Epithelial cell of proximal tubule (primary cell): ENCODE results near the gene SKP1. TPM values are rescaled to one million over a fixed set of nuclear protein-coding genes. Genes with fewer than 3 reads are reported as not detected.

Experiments
- DNase-seq: peaks from one replicate; pipeline ENCODE4 v3.0.0-alpha.2; 2011; ENCODE audit warnings: low read depth
- H3K4me3 ChIP-seq: 2 replicates; pipeline ENCODE4 v1.5.1; 2011; ENCODE audit warnings: low read depth, mild to moderate bottlenecking, low read length
- total RNA-seq: library from RNA; depleted of rRNA; stranded (reverse); fragments of >200 nt; gene quantifications from 2 replicates; pipeline ENCODE4 v1.2.3, GENCODE V29; 2015
- TF ChIP-seq, protein P1 (sequence below): conservative IDR thresholded peaks from 2 replicates; pipeline ENCODE4 v1.5.1; 2012; ENCODE audit warnings: low read depth, mild to moderate bottlenecking, low read length

Gene SKP1
- total RNA-seq, 1 donor from 2014 or later = 277 TPM

DNA sequence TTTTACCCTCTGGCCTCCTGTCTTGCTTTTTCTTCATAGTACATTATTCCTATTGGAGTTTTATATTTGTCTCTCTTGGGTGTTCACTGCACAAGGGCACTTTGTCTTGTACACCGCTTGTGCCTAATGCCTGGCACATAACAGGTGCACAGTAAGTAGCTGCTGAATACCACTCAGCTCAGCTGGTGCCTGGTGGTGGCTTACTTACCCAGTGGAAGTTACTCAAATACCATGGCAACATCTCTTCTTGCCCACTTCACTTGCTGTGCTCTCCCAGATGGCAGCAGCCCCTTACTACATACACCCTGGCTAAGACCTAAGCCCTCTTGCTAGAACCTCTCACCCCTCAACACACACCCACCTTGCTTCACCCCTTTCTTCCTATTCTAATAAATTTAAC, 11.3 kb upstream of the SKP1 start:
- TF ChIP-seq, protein P1, sequence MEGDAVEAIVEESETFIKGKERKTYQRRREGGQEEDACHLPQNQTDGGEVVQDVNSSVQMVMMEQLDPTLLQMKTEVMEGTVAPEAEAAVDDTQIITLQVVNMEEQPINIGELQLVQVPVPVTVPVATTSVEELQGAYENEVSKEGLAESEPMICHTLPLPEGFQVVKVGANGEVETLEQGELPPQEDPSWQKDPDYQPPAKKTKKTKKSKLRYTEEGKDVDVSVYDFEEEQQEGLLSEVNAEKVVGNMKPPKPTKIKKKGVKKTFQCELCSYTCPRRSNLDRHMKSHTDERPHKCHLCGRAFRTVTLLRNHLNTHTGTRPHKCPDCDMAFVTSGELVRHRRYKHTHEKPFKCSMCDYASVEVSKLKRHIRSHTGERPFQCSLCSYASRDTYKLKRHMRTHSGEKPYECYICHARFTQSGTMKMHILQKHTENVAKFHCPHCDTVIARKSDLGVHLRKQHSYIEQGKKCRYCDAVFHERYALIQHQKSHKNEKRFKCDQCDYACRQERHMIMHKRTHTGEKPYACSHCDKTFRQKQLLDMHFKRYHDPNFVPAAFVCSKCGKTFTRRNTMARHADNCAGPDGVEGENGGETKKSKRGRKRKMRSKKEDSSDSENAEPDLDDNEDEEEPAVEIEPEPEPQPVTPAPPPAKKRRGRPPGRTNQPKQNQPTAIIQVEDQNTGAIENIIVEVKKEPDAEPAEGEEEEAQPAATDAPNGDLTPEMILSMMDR = no peak
- no peak overlapping the region for H3K4me3 ChIP-seq
- DNase-seq = no peak

DNA sequence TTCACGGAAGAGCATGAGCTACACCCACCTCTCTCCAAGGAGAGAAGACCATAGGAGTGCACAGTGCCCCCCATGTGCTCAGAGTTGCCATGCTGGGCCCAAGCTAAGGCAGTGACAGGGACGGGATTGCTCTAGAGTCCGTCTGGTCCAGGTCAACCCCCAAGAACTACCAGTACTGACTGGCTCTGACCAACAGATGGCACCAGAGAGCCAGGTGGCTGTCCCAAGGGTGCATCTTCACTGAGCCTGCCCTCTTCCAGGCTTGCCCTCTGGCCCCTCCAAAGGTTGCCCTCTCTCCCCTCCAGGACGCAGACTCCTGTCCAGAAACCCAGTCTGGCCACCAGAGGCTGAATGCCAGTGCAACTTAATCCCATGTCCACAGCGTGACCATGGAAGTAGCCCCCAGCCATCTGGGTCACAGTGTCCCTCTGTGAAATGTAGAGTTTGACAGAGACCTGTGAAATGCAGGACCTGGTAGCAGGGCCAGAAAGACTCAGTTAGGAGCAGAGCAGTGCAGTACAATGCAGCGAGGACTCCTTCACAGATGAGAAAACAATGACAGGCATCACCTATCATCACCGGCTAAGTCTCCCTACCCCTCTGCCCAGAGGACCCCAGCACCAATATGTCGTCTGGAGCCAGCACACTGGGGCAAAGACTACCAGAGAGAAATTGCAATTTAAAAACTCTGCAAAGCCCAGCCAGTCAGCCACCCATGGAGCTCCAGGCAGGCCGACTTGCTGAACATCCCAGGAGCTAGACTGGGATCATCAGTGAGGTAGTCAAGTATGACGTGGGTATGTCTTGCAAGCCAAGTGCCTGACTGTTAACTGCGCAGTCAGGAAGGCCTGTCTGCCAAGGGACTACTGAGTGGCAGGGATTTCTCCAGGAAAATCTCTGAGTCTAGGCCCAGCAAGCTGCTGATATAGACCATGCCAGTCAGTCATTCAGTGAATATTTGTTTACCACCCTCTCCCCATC, 7.7 kb upstream of the SKP1 start:
- DNase-seq = no peak
- TF ChIP-seq, protein P1 = peak; percentile 94
- H3K4me3 ChIP-seq = no peak overlapping the region

DNA sequence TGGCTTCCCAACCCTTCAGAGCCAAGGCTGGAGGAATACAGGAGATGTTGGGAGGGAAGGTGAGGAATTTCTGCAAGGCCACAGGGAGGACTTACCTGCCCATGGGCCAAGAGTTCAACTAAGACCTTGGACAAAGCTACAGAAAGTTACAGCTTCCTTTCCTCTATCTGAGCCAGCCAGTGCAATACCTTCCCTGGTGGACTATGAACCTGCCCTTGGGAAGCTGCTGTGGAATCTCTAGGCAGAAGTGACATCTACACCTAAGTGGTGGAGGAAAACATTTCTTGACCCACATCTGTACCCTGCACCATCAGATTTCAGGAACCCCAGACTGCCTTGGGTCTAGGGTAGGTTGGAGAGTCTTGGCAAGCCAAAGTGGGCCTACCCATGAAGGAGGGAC, 6.7 kb upstream of the SKP1 start:
- no peak for DNase-seq

DNA sequence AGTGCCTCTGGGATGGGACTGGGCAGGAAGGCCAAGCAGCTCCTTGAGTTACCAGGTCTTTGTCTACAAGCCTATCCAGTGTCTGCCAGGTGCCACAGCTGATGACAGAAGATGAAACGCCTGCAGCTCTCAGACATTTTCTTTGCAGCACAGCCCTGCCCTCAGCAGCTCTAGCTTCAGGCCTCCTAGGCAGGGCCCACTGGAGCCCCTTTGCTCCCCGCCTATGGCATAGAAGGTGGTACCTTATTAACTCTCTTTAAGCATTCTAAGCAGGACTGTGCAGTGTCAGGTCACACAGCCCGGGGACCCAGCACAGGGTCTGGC, 1.3 kb upstream of the SKP1 start:
- H3K4me3 ChIP-seq = peak overlapping the region; percentile 80
- TF ChIP-seq, protein P1 = no peak
- DNase-seq = no peak

More for the DNA sequence above, 6.7 kb upstream of the SKP1 start:
- no peak overlapping the region for H3K4me3 ChIP-seq
- TF ChIP-seq, protein P1 = no peak

DNA sequence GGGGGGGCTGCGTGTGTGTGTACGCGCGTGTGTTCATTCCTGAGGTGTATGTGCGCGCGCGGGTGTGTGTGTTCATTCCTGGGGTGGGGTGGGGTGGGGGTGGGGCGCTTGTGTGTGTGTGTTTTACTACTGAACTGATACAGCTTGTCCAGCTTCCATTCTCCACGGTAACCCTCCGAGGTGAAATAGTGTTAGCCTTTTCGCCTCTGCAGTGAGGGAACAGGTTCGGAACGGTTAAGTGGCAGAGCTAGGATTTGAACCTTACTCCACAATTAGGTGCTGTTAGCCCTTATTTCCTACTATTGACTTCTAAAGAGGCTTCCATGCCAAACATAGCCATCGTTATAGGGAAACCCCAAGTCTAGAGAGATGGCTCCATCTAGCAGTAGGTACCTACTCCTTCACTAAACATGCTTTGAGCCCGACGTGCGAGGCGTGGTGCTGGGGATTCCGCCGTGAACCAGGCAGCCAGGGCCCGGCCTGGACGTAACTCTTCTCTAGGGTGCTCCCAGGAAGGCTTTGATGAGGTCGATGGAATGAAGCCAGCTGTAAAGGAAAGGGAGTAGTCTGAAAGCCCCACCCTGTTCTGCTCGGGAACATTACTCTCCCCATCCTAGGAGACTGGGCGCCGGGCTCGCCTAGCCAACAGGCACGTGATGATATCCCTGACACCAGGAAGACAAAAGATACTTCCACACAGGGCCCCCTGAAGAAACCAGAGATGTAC, 782 bp upstream of the SKP1 start:
- TF ChIP-seq, protein P1 = no peak
- H3K4me3 ChIP-seq = peak overlapping the region; percentile 80
- no peak for DNase-seq

DNA sequence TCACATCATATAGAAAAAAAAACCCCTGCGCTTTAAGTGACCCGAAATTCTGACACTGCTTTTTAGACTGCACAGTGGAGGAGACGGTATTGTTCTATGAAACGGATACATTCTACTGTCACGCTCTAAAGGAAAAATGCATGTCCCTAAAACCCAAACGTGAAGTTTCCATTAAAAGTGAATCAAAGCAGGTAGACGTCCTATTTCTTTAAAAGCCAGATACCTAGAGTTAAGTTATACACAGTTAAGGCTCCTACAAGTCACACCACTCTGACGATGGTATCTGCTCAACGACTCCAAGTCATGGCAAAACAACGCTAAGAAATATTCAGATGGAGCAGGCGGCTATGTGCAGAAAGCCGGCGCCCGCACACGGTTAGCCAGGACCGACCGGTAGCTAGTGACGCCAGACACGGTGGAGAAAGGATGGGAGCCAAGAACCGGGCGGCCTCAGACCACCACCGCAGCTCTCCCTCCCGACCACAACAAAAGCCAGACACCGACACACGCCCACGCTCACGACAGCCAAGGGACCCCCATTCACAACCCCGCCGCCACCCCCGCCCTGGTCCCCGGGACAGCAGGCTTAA, 734 bp downstream of the SKP1 start:
- DNase-seq = no peak
- peak overlapping the region; percentile 80 for H3K4me3 ChIP-seq
- TF ChIP-seq, protein P1 = no peak
